Right renal cortex interstitium (tissue), 3 donors: ENCODE measurements around the gene ACTR1A. TPM values are rescaled to one million over a fixed set of nuclear protein-coding genes. Genes with fewer than 3 reads are reported as not detected.
"Not testable (repeated sequence)": the region's sequence is repeated elsewhere in the genome, so short reads cannot be mapped to it uniquely, and the experiment has no call there.

Experiments
- DNase-seq, 3 donors: peaks; one replicate each; pipeline ENCODE4 v3.0.0-alpha.2; 2013; ENCODE audit warnings: low read depth in 3 of 3, low spot score in 2 of 3
- polyA plus RNA-seq, 3 donors: library from polyadenylated mRNA; unstranded; fragments of 120-200 nt; gene quantifications; one replicate each; pipeline ENCODE4 v1.2.1, GENCODE V29; 2013; ENCODE audit not compliant: insufficient read length in 3 of 3

ACTR1A gene
- polyA plus RNA-seq, 3 donors, result 87.7 to 90.1 (median 89.2) TPM

GRCh38 chr10:102517553-102517952 is 15.0 kb upstream of the ACTR1A start:
- no peak for DNase-seq

- DNase-seq, result no peak
Measured at GRCh38 chr10:102515724-102516123, 13.2 kb upstream of the ACTR1A start.

- no peak for DNase-seq
Measured at GRCh38 chr10:102514487-102515311, 12.2 kb upstream of the ACTR1A start.

- DNase-seq, result no peak
Measured at GRCh38 chr10:102511583-102512274, 9.2 kb upstream of the ACTR1A start.

GRCh38 chr10:102509387-102509786 is 6.9 kb upstream of the ACTR1A start:
- DNase-seq, result no peak

- DNase-seq, result no peak
Measured at GRCh38 chr10:102508506-102508905, 6.0 kb upstream of the ACTR1A start.

GRCh38 chr10:102507521-102507920 is 5.0 kb upstream of the ACTR1A start:
- DNase-seq, result no peak

GRCh38 chr10:102505462-102506115 is 3.1 kb upstream of the ACTR1A start:
- DNase-seq, result no peak

- DNase-seq, result no peak
Measured at GRCh38 chr10:102504976-102505300, 2.4 kb upstream of the ACTR1A start.

- DNase-seq, result no peak
Measured at GRCh38 chr10:102504179-102504975, 1.9 kb upstream of the ACTR1A start.

GRCh38 chr10:102503264-102504178 is 1.0 kb upstream of the ACTR1A start, which contains the start of gene SUFU:
SUFU (plus strand) TSS chr10:102503972; CDS start chr10:102504153, 181 bp downstream.
- peak; percentile 98 for DNase-seq

- DNase-seq, result peak; percentile 99 to 100 (median 99)
Measured at GRCh38 chr10:102502029-102502336, 529 bp downstream of the ACTR1A start.

- no peak for DNase-seq
Measured at GRCh38 chr10:102501201-102502028, 1.1 kb downstream of the ACTR1A start.

- DNase-seq, result not testable (repeated sequence)
Measured at GRCh38 chr10:102500686-102501085, 1.8 kb downstream of the ACTR1A start.

- DNase-seq, result no peak
Measured at GRCh38 chr10:102499356-102499755, 3.2 kb downstream of the ACTR1A start.

- DNase-seq, result no peak
Measured at GRCh38 chr10:102497545-102497944, 5.0 kb downstream of the ACTR1A start.

- DNase-seq, result no peak
Measured at GRCh38 chr10:102493771-102494170, 8.7 kb downstream of the ACTR1A start.

GRCh38 chr10:102492983-102493382 is 9.5 kb downstream of the ACTR1A start:
- no peak for DNase-seq

GRCh38 chr10:102492344-102492939 is 10.1 kb downstream of the ACTR1A start:
- no peak for DNase-seq
